Measurements from ENCODE around the gene APOH. TPM values are rescaled to one million over a fixed set of nuclear protein-coding genes. Genes with fewer than 3 reads are reported as not detected.

The APOH gene
- total and polyA plus RNA-seq, 3 experiments from 2014 or later: not detected

GRCh38 chr17:66169839-66170238, 59.4 kb downstream of the APOH start:
- no peaks in the 10 kb centered on the region for H3K36me3 Mint-ChIP-seq
- no peak for DNase-seq
- Histone ChIP-seq H3K27me3 (ENCODE audit: insufficient read depth, low read length, poor library complexity, severe bottlenecking) (no peaks in the 10 kb centered on the region), H3K27ac (ENCODE audit: low read depth, low read length) (no peak overlapping the region), H3K36me3 (ENCODE audit: insufficient read depth, low read length) (no peaks in the 10 kb centered on the region), H3K4me1 (ENCODE audit: insufficient read depth, low read length) (no peaks in the 10 kb centered on the region), H3K9me3 (ENCODE audit: low read length) (no peaks in the 10 kb centered on the region), H3K4me3 (ENCODE audit: low read length) (no peak overlapping the region)
- no peaks in the 10 kb centered on the region for H3K9me3 Mint-ChIP-seq
- POLR2A ChIA-PET: interaction anchor here (0.9 kb wide), 1 partner anchor 472 kb away, joined by 6 read pairs; no protein-coding TSS in a partner anchor
- H3K27me3 Mint-ChIP-seq: no peaks in the 10 kb centered on the region
- CTCF ChIA-PET: no interaction called here
- H3K4me3 Mint-ChIP-seq: no peak overlapping the region
- no peaks in the 10 kb centered on the region for H3K4me1 Mint-ChIP-seq
- H3K27ac Mint-ChIP-seq: peak overlapping the region in 1 of 8 donors; percentile 31

- Mint-ChIP-seq H3K4me3 (no peak overlapping the region), H3K36me3 (no peaks in the 10 kb centered on the region), H3K27me3 (no peaks in the 10 kb centered on the region), H3K4me1 (peaks cover 0 to 5% (median 3%) of the 10 kb centered on the region in 3 donors), H3K27ac (no peak overlapping the region), H3K9me3 (no peaks in the 10 kb centered on the region)
- POLR2A ChIA-PET: no interaction called here
- no peaks in the 10 kb centered on the region for H3K4me1 ChIP-seq (ENCODE audit: insufficient read depth, low read length)
- no peak for DNase-seq
- H3K27me3 ChIP-seq (ENCODE audit: insufficient read depth, low read length, poor library complexity, severe bottlenecking): no peaks in the 10 kb centered on the region
- no peaks in the 10 kb centered on the region for H3K36me3 ChIP-seq (ENCODE audit: insufficient read depth, low read length)
- no peaks in the 10 kb centered on the region for H3K9me3 ChIP-seq (ENCODE audit: low read length)
- no peak overlapping the region for H3K27ac ChIP-seq (ENCODE audit: low read depth, low read length)
- CTCF ChIA-PET: interaction anchor here (1.1 to 4.8 kb wide), 2 partner anchors 47 to 873 kb away, joined by 3 to 34 read pairs; no protein-coding TSS in a partner anchor
- H3K4me3 ChIP-seq (ENCODE audit: low read length): no peak overlapping the region
These were observed 61.9 kb downstream of the APOH start for GRCh38 chr17:66167189-66167815.

DNA sequence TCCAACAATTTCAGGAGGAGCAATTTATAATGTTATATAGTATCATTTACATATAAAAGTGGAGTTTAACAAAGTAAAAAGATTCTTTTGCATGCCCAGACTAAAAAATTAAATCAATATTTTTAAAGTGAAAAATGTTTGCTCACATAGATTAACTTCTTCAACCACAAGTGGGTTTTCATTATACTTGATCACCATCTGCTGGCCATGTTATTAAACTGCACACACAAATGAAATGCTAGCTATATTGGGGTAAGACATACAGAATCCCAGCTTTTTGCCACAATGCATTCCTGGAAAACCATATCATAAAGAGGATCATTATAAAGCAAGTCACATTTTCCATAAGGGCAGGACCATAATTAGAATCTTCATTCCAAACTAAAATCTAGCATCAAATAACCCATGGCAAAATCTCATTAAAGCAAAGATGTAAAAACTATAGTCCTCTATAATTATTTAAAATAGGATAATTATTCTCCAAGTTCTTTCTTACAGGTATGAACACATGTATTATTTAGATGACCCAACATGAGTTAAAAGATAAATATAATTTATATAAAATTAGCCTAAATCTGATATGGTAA, 63.6 kb downstream of the APOH start:
- Mint-ChIP-seq H3K4me3 (no peak overlapping the region), H3K27ac (no peak overlapping the region), H3K9me3 (no peaks in the 10 kb centered on the region), H3K4me1 (peaks cover 4 to 21% (median 16%) of the 10 kb centered on the region in 3 donors), H3K36me3 (no peaks in the 10 kb centered on the region), H3K27me3 (peaks cover 0 to under 1% of the 10 kb centered on the region in 2 donors)
- Histone ChIP-seq H3K27ac (ENCODE audit: low read depth, low read length) (no peak overlapping the region), H3K36me3 (ENCODE audit: insufficient read depth, low read length) (no peaks in the 10 kb centered on the region), H3K4me3 (ENCODE audit: low read length) (no peak overlapping the region), H3K27me3 (ENCODE audit: insufficient read depth, low read length, poor library complexity, severe bottlenecking) (no peaks in the 10 kb centered on the region), H3K4me1 (ENCODE audit: insufficient read depth, low read length) (no peaks in the 10 kb centered on the region), H3K9me3 (ENCODE audit: low read length) (no peaks in the 10 kb centered on the region)
- DNase-seq: peak in 2 of 5 donors; percentile 27 to 44
- ChIA-PET POLR2A (no interaction called here), CTCF (interaction anchor here (1.0 to 4.8 kb wide), 4 partner anchors 14 to 933 kb away, joined by 3 to 34 read pairs (median 4); no protein-coding TSS in a partner anchor)

Other genes starting within 250 kb of the APOH start
- gene CEP112, start 37.3 kb downstream of the APOH start, total RNA-seq: 1 to 10 TPM; 3.0 to 4.5 TPM
- gene CEP112, start 37.3 kb downstream of the APOH start, polyA plus RNA-seq: 0.64 TPM
- gene PRKCA, start 73.2 kb upstream of the APOH start, total RNA-seq: 10 to 100 TPM; 73.9 to 74.1 TPM
- 1.8 TPM for gene PRKCA, start 73.2 kb upstream of the APOH start, polyA plus RNA-seq